GM12878 (cell line): Measurements from ENCODE around the gene RHBG. TPM values are rescaled to one million over a fixed set of nuclear protein-coding genes. Genes with fewer than 3 reads are reported as not detected.
"Not testable (repeated sequence)": the region's sequence is repeated elsewhere in the genome, so short reads cannot be mapped to it uniquely, and the experiment has no call there.

Source experiments
- ATAC-seq: fragments of 200-7000 bp; cut with Tn5 transposase; 3 replicates; pipeline ENCODE4 v1.9.1; 2020; ENCODE audit warnings: mild to moderate bottlenecking, moderate library complexity
- BruUV-seq: library from RNA; stranded (reverse); fragments of 400-500 nt; replicated peaks from 2 replicates; lab custom pipeline; 2021; lab: Mats Ljungman, UMichigan
- CTCF ChIA-PET: fragments of 300-600 bp; sonication (Branson Sonifier 250); formaldehyde crosslinking; extraction: SDS; loops from one replicate; lab custom pipeline; 2021; ENCODE audit warnings: inconsistent platforms; lab: Yijun Ruan, JAX
- POLR2A ChIA-PET: fragments of 350-600 bp; formaldehyde crosslinking; extraction: SDS; loops from one replicate; lab custom pipeline; 2021; ENCODE audit warnings: inconsistent platforms; lab: Charles Lee
- RAD21 ChIA-PET: fragments of 300-600 bp; sonication (Branson Sonifier 250); formaldehyde crosslinking; loops from one replicate; lab custom pipeline; 2023; ENCODE audit warnings: antibody characterized with exemption; ENCODE audit not compliant: unreplicated experiment; lab: Charles Lee
- SMC1A ChIA-PET: fragments of 300-600 bp; sonication (Branson Sonifier 250); formaldehyde crosslinking; loops from one replicate; lab custom pipeline; 2023; ENCODE audit not compliant: unreplicated experiment, uncharacterized antibody; lab: Charles Lee
- DNase-seq: peaks from one replicate; pipeline ENCODE4 v3.0.0-alpha.2; 2011; ENCODE audit warnings: low read depth, low spot score
- FAIRE-seq: peaks from 3 replicates; lab custom pipeline; 2011; peaks lifted over from hg19 to GRCh38; lab: Jason Lieb, UNC
- H2AFZ ChIP-seq: 2 replicates; pipeline ENCODE4 v1.6.0; 2011; ENCODE audit warnings: low read depth, low read length, control low read depth; ENCODE audit not compliant: control insufficient read depth
- H3K27ac ChIP-seq: 2 replicates; pipeline ENCODE4 v1.5.1; 2011; ENCODE audit warnings: control low read depth; ENCODE audit not compliant: control insufficient read depth, insufficient read depth
- H3K27me3 ChIP-seq, 2 experiments: replicated peaks in 1 of 2; 2 replicates each; pipeline versions ENCODE4 v1.6.0 to v1.6.1; 2011; ENCODE audit warnings: low read length in 1 of 2; ENCODE audit not compliant: control insufficient read depth in 2 of 2, insufficient read depth in 2 of 2
- H3K36me3 ChIP-seq, 2 experiments: 2 replicates each; pipeline ENCODE4 v1.5.1; 2011; ENCODE audit warnings: low read length in 1 of 2; ENCODE audit not compliant: control insufficient read depth in 2 of 2, insufficient read depth in 2 of 2
- H3K4me1 ChIP-seq: 2 replicates; pipeline ENCODE4 v1.6.1; 2011; ENCODE audit warnings: mild to moderate bottlenecking, low read length, moderate library complexity, mixed read lengths; ENCODE audit not compliant: control insufficient read depth, insufficient read depth
- H3K4me2 ChIP-seq: 2 replicates; pipeline ENCODE4 v1.6.0; 2011; ENCODE audit warnings: control low read depth; ENCODE audit not compliant: control insufficient read depth, insufficient read depth
- H3K4me3 ChIP-seq: fragments of 200-600 bp; sonication (generic); 2 replicates; pipeline ENCODE4 v1.5.1; 2016
- H3K79me2 ChIP-seq: 2 replicates; pipeline ENCODE4 v1.6.0; 2011; ENCODE audit warnings: low read length; ENCODE audit not compliant: control insufficient read depth, insufficient read depth
- H3K9ac ChIP-seq: 2 replicates; pipeline ENCODE4 v1.8.0; 2011; ENCODE audit warnings: low read length, control low read depth, mixed read lengths; ENCODE audit not compliant: control insufficient read depth, insufficient read depth
- H3K9me3 ChIP-seq: replicated peaks from 3 replicates; pipeline ENCODE4 v1.5.1; 2011; ENCODE audit warnings: mild to moderate bottlenecking, low read length; ENCODE audit not compliant: control insufficient read depth, insufficient read depth
- H4K20me1 ChIP-seq: 2 replicates; pipeline ENCODE4 v1.6.0; 2011; ENCODE audit not compliant: control insufficient read depth, insufficient read depth
- GATAD2B ChIP-seq: fragments of 450-650 bp; conservative IDR thresholded peaks from 2 replicates; pipeline ENCODE4 v1.6.1; 2017; ENCODE audit warnings: low read depth, mild to moderate bottlenecking, moderate library complexity
- IRF5 ChIP-seq: fragments of 450-650 bp; IDR thresholded peaks from 2 replicates; pipeline ENCODE4 v1.6.1; 2017; ENCODE audit warnings: borderline replicate concordance
- MEF2B ChIP-seq: fragments of 450-650 bp; IDR thresholded peaks from 2 replicates; pipeline ENCODE4 v1.6.1; 2018; ENCODE audit warnings: mild to moderate bottlenecking, moderate library complexity; ENCODE audit not compliant: partially characterized antibody, poor library complexity, severe bottlenecking
- NFXL1 ChIP-seq: fragments of 450-650 bp; IDR thresholded peaks from 2 replicates; pipeline ENCODE4 v1.6.1; 2017; ENCODE audit warnings: antibody characterized with exemption, mild to moderate bottlenecking, borderline replicate concordance
- SIX5 ChIP-seq: IDR thresholded peaks from 2 replicates; pipeline ENCODE4 v1.6.1; 2011; ENCODE audit warnings: mild to moderate bottlenecking, low read depth, low read length, moderate library complexity; ENCODE audit not compliant: severe bottlenecking
- SMARCA5 ChIP-seq: fragments of 450-650 bp; IDR thresholded peaks from 2 replicates; pipeline ENCODE4 v1.6.1; 2017; ENCODE audit warnings: mild to moderate bottlenecking
- WGBS: methylation state at CpG from one replicate; pipeline ENCODE4 v1.1.6; 2016; ENCODE audit warnings: low lambda C conversion rate; ENCODE audit not compliant: insufficient replicate concordance, insufficient coverage; ENCODE audit errors: missing lambda C conversion rate; 5-methylcytosine and 5-hydroxymethylcytosine counted together
- in situ Hi-C: fragments of 300-500 bp; cut with MboI; formaldehyde crosslinking; loops from 9 replicates; pipeline ENCODE4 v1.14.3; 2018; ENCODE audit warnings: mixed read lengths
- intact Hi-C: fragments of 100-400 bp; cut with micrococcal nuclease; formaldehyde crosslinking; loops from one replicate; pipeline ENCODE4 v1.14.2; 2022; ENCODE audit not compliant: unreplicated experiment
- polyA plus RNA-seq, 11 experiments: library from polyadenylated mRNA; depleted of rRNA in 4 of 11; unstranded in 6 of 11; stranded (reverse) in 5 of 11; fragments of >200 nt; fragmentation: Nextera tagmentation in 4 of 11; fragmentation: Illumina TruSeq in 1 of 11; extraction: Ambion mirVana in 4 of 11; extraction: Trizol in 1 of 11; gene quantifications; 1 replicate in 1 of 11; 2 replicates in 10 of 11; pipeline versions ENCODE4 v1.2.1 to v1.2.3, GENCODE V29; 2011 to 2016; ENCODE audit warnings: inconsistent platforms in 2 of 11, missing spikeins in 2 of 11, low read depth in 1 of 11
- total RNA-seq, 4 experiments: library from RNA; depleted of rRNA in 3 of 4; stranded (reverse); fragments of >200 nt in 3 of 4; fragmentation: Illumina TruSeq in 1 of 4; extraction: Trizol in 1 of 4; gene quantifications; 2 replicates each; pipeline versions ENCODE4 v1.2.1 to v1.2.3, GENCODE V29; 2013 to 2021

The RHBG gene
- total and polyA plus RNA-seq, 10 of the 15 experiments (the other 5 are each of a cell fraction or from before 2014, with no cell fraction given), result not detected

DNA sequence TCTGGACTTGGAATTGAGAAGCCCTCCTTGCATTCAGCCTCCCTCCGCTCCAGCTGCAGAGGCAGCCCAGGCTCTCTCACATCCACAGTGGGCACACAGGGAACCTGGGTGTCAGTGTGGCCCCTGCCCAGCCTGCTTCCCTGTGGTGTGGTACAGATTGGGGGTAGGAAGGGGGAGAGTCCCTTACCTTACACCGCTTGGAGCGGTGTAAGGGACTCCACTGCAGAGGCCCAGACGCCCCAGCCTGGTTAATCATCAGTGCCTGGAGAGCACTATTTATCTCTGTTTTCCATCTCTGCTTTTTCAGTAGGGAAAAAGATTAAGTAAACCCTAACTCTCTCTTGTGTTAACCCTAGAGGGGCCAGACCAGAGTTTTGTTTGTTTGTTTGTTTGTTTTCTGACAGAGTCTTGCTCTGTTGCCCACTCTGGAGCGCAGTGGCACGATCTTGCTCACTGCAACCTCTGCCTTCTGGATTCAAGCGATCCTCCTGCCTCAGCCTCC lies 803 bp upstream of the RHBG start (continued):
- no peak for TF ChIP-seq SMARCA5
- TF ChIP-seq MEF2B, result no peak
- TF ChIP-seq SIX5, result no peak
- TF ChIP-seq GATAD2B, result no peak
- no peak for TF ChIP-seq NFXL1
- TF ChIP-seq IRF5, result no peak

DNA sequence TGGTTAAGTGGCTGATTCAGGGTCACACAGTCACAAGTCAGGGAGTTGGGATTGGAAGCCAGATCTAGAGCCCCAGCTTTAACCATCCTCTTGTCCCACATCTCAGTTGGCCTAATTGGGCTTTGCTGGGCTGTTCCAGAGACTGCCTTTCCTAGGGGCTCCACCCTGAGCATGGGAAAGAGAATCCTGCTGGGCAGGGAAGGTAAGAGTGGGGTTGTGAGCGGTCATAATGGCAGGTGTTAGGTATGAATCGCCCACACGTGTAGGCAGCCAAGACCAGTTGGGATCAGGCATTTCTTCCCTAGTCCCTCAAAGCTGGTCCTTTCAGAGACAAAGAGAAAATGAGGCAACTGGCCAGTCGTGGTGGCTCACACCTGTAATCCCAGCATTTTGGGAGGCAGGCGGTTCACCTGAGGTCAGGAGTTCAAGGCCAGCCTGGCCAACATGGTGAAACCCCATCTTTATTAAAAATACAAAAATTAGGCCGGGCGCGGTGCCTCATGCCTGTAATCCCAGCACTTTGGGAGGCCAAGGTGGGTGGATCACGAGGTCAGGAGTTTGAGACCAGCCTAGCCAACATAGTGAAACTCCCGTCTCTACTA lies 775 bp downstream of the RHBG start:
- ATAC-seq, H3K79me2 ChIP-seq, H3K27ac ChIP-seq, H3K9ac ChIP-seq, H3K4me1 ChIP-seq, H3K36me3 ChIP-seq, RAD21 ChIA-PET, H3K4me2 ChIP-seq, intact Hi-C loops, FAIRE-seq, DNase-seq, BruUV-seq, H3K4me3 ChIP-seq, H2AFZ ChIP-seq, H4K20me1 ChIP-seq, in situ Hi-C loops, H3K9me3 ChIP-seq, POLR2A ChIA-PET: not testable (repeated sequence)
- H3K27me3 ChIP-seq, result peaks cover 3 to 11% of the 10 kb centered on the region in 2 experiments; a peak in 3 of 4 replicates
- CTCF ChIA-PET, result interaction anchor here (0.7 to 1.2 kb wide), 4 partner anchors 11 to 380 kb away, joined by 3 to 4 read pairs (median 3); no protein-coding TSS in a partner anchor
- SMC1A ChIA-PET, result interaction anchor here (1.3 kb wide), 1 partner anchor 17 kb away, joined by 5 read pairs; no protein-coding TSS in a partner anchor
- 67% methylated on average over 10 of the region's 10 CpGs for WGBS
